Right renal cortex interstitium (tissue), 3 donors: ENCODE data around the gene LRRC2. TPM values are rescaled to one million over a fixed set of nuclear protein-coding genes. Genes with fewer than 3 reads are reported as not detected.
"Not testable (repeated sequence)": the region's sequence is repeated elsewhere in the genome, so short reads cannot be mapped to it uniquely, and the experiment has no call there.

ENCODE experiments used
- DNase-seq, 3 donors: peaks; one replicate each; pipeline ENCODE4 v3.0.0-alpha.2; 2013; ENCODE audit warnings: low read depth in 3 of 3, low spot score in 2 of 3
- polyA plus RNA-seq, 3 donors: library from polyadenylated mRNA; unstranded; fragments of 120-200 nt; gene quantifications; one replicate each; pipeline ENCODE4 v1.2.1, GENCODE V29; 2013; ENCODE audit not compliant: insufficient read length in 3 of 3

LRRC2 gene
- polyA plus RNA-seq, 3 donors = 2.0 to 2.4 (median 2.3) TPM

DNA sequence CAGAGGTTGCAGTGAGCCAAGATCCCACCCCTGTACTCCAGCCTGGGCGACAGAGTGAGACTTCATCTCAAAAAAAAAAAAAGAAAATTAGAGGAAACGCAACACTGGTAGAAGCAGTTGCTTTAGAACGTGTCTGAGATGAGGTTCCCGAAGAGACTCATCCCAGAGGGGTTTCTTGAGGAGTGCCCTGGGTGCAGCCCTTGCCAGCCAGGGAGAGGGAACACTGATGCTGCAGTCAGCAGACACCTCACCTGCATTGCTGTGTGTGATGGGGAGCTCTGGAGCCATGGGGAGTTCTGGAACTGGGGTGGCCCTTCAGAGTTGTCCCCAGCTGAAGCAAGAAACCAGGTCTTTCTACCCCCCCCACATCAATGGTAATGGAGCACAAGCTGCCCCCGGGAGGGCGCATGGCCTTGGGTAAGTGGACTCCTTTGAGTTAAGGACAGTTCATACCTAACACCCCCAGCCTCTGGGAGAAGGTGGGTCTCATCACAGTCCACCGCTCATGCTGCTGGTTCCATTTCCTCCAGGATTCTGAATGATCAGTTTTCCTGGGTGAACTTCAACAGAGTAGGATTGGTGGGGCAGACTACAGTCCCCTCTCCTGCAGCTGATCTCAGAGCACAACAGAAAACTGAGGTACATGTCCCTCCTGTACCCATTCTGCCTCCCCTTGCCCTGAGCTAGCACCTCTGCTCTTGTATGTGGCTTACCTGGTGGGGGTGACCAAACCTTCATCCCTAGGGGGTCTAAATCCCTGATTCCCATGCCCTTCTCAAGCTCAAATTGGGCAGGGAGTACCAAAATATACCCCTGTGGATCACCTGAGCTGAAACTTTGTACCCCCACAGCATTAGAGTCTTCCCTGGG lies 18.7 kb upstream of the LRRC2 start:
- no peak for DNase-seq

DNA sequence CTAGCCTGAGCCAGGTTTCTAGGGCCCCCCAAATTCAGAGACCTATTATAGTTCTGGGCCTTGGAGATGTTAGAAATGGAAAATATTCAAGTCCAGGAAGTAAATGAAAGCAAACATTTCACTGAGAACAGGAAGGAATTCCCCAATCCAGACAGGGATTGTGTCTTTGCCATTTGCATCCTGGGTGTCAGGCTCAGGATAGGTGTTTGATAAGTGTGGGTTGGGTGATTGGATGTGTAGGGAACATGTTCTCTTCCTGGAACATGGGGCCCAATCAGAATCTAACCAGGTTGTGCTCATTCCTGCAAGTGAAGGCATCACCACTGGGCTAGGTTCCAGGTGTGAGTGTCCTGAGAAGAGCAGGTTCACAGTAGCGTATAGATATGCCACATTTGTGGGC lies 14.6 kb upstream of the LRRC2 start:
- DNase-seq = no peak

DNA sequence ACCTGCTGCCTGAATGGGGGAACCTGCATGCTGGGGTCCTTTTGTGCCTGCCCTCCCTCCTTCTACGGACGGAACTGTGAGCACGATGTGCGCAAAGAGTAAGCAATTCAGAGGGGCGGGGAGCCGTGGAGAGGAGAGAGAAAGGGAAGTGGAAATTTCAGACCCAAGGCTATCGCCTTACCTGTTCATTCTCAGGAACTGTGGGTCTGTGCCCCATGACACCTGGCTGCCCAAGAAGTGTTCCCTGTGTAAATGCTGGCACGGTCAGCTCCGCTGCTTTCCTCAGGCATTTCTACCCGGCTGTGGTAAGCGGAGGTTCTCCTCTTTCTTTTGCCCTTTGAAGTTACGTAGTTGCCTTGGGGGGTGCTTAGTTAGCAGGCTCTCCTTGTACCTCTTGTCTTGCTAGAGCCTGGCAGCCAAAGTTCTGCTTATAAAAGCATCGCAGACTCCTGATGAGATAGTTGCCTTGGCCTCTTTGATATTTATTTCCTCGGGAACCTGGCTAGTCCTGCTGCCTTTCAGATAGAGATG lies 13.7 kb upstream of the LRRC2 start:
- DNase-seq = no peak

DNA sequence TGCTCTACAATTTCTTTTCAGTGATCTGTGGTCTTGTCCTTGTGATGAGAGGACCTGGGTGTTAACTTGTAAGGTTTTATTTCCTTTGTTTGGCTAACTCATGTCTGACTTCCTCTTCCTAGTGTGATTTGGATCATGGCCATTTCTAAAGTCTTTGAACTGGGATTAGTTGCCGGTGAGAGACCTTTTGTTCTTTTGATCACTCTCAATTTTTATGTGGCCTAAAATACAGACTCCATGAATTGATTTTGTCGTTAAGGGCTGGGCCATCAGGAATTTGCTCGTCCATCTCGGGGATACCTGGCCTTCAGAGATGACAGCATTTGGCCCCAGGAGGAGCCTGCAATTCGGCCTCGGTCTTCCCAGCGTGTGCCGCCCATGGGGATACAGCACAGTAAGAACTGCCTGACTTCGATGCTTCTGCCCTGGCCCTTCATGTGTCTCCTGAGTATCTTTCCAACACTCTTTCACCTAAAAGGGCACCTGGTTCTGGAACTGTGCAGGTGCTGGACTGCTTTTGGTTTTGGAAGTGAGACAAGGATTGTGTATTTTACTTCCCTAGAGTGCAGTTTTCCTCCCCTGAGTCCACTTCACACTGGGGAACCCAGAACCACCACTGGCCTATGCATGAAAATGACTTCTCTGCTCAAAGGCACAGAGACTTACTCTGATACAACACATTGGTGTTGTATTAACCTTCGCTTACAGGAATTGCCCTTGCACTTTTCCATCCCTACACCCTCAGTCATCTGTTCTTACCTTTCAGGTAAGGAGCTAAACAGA lies 13.1 kb upstream of the LRRC2 start:
- no peak for DNase-seq

DNA sequence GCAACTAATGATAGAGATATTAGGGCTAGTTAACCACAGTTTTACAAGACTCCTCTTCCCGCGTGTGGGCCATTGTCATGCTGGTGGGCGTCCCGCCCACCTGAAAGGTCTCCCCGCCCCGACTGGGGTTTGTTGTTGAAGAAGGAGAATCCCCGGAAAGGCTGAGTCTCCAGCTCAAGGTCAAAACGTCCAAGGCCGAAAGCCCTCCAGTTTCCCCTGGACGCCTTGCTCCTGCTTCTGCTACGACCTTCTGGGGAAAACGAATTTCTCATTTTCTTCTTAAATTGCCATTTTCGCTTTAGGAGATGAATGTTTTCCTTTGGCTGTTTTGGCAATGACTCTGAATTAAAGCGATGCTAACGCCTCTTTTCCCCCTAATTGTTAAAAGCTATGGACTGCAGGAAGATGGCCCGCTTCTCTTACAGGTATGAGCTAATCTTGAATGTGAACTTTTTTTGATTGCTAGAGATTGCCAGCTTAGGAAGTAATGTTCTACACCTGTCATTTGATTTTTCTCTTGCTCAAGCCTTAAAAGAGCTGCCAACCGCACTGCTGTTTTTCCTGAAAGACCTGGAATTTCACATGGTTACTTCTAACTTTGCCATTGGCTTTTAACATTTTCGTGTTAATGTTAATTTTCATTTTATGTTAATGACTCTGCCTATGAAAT lies 11.6 kb upstream of the LRRC2 start:
- not testable (repeated sequence) for DNase-seq

DNA sequence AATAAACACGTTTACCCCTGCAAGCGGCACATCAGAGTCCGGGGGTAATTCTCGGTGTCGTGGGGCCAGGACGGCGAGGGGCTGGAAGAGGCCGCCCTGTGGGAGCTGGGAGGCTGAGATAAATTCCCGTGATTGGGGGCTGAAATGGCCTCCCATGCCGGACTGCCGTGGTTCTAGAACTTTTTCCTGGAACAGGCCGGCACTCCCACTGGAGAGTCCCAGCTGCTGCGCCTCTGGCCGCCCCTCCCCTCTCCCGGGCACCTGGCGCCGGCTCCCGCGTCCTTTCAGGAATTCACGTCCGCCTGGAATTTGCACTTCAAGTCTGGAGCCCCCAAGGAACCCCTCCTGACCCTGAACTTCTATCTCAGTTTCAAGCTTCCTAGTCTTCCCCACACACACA lies 10.8 kb upstream of the LRRC2 start:
- DNase-seq = no peak

DNA sequence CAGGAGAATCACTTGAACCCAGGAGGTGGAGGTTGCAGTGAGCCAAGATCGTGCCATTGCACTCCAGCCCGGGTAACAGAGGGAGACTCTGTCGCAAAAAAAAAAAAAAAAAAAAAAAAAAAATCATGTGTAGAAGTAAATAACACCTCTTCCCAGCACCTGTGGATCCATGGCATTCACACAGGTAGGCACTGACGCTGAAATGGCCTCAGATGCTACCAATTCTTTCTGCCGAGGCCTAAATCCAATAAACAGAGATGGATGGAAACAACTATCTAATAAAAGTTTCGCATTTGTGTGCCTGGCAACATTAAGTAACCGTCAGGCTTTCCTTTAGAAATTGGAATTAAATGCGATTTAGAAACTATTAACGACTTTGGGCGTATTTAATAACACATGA lies 10.3 kb upstream of the LRRC2 start:
- DNase-seq = no peak

DNA sequence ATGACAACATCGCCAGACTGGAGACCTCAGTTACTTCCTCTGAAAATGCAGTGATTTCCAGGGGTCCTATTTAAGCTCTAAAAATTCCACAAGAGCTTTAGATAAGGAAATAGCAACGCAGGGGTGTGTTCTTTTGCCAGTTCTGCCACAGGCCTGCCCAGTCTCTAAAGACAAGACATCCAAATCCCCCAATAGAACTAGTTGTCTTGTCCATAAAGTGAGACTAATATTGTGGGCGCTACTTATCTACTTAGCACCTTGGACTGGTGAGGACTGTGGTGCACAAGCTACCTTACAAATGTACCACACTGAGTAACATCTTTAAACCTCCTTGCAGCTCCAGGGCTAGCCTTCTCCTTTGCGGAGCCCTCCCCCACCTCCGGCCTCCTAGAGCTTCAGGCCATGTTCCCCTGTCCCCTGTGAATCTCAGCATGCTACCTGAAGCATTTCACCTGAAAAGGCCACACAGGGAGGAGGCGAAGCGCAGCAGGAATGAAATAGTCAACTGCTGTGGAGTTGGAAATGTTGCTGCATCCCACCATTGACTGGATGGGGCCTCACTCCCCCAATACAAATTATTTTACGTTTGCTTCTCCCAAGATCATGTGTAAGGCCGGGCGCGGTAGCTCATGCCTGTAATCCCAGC lies 9.6 kb upstream of the LRRC2 start:
- DNase-seq = no peak

DNA sequence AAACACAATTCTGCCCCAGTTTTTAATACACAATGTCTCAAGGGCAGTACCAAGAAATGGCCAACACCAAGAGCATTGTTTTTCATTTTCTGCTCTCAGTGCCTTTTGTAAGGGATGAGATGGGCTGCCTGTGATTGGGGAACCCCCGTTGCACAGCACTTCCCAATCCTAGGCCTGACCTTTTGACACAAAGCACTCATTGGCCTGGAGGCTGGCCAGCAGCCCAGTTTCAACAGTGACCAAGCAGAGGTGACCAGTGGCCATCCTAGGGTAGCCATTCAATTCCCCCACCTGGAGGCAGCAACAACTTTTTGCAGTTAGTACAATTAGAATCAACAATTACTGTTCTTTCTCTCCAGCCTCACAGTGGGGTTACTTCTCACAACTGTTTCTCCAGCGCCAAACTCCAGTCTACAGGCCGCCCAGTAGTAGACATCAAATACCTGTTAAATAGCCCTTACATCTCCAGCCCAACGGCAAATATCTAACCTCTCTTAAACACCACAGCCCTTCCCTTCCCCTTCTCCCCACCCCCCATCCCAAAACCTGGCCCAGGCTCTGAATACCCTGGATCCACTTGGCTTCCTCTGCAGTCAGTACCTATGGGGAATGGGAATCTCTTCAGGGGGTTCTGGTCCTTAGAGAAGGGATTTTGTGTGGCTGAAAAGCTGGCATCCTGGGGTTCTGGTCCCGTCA lies 8.9 kb upstream of the LRRC2 start:
- DNase-seq = no peak

DNA sequence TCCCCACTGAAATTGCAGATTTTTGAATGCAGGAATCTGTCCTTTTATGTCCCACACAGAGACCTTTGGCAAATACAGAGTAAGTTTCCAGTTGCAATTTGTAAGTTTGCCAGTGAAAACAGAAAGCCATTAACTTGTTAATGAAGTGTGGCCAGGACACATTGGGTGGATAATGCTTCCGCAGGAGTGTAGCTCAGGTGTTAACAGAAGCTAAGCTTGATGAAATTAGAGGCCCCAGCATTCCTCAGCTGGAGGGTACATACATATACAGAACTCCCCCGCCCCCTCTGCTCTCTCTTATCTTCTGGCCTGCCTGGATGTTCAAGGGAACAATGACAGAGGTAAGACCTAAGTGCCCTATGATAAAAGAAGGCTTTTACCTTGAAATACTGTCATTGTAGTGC lies 8.1 kb upstream of the LRRC2 start:
- DNase-seq = no peak

DNA sequence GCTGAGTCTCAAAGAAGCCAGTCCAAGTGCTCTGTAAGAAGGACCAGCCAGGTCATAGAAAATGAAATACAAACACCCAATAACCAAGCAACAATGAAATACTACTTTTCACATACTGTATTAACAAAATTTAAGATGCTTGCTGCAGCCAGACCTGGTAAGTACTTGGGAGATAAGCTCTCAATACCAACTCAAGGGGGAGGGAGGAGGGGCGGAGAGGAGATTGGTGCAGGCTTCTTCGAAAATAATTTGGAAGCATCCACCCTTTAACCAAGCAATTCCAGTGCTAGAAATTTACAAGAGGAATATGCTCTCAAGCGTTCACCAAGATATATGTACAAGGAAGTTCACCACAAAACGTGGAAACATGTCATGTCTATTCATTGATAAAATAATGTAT lies 7.6 kb upstream of the LRRC2 start:
- DNase-seq = no peak

DNA sequence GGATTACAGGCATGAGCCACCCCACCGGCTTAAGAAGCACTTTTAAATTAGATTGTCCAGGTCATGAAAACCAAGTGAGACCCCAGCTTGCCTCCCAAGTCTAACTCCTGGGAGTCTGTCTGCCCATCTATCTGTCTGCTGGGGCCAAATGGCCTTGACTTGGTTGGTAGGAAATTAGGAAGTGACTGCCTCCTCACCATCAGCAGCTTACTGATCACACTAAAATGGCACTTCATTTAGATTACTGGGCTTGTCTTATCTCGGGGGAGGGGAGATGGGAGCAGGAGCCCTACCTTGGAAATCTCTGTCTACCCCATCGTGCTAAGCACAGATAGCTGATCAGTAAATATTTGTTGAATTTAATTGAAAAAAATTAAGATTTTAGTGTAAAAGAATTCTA lies 5.6 kb upstream of the LRRC2 start:
- no peak for DNase-seq

DNA sequence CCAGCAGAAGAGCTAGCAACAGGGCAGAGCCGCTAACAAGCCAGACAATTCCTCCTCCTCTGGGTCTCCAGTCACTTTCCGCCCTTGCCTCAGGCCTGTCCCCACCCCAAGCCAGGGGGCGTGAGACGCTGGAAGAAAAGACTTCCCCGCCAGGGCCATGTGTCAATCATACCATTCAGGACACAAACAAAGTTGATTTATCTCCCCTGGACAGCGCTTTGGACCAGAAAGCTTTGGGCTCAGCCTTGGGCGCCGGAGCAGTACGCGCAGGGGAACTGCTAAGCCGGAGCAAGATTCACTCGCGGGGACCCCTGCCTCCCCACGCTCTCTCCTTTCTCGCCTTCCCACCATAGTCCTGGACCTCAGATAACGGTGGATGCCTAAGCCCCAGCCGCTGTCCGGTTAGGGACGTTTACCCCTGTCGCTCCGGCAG lies 479 bp downstream of the LRRC2 start:
- no peak for DNase-seq

DNA sequence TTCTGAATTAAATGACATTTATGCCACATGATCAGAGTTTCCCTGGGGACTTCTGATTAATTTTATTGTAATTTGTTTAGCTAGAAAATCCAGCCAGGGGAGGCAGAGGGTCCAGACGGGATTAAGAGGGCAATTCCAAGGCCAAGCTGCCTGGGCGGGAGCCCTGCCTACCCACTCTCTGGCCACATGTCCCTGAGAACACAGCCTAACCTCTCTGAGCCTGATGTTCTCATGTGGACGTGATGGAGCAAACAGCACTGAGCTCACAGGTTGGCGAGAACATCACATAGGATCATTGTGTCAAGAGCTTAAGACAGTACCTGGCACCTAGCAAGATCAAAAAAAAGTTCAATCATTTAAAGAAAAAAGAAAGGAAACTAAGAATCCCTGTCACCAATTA lies 1.0 kb downstream of the LRRC2 start:
- no peak for DNase-seq

DNA sequence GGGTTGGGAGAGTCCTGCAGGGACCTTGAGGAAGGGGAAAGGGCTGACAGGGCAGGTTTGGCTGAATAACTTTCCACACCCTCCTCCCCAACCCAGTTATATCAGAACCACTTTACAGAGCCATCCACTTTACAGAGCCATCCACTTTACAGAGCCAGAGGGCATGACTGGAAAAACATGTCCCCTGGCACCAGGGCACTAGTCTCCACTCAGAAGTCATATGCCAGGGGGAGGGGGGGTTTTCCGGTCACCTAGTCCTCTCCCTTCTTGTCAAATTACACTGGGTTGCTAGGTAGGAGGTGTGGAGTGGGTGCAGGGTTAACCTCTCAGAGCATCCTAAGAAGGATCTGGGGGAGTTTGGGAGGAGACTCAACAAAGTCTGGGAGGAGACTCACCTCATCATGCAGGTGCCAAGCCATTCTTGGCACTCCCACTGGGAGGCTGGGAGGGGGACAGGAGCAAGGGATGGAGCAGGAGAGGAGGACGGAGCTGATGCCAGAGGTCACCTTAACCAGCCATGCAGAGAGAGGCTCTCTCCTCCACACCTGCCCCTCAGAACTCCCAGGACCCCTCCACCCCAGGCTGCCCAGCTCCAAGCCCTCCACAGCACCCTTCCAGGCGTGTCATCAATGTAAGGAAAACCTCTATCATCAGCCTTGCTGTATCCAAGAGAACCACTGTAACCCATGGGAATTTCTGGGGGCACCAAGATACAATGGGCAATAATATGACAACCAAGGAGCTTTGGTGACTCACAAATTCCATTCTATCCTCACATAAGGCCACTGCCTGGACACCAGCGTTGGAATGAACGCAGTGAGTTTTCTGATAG lies 1.7 kb downstream of the LRRC2 start:
- DNase-seq = no peak

DNA sequence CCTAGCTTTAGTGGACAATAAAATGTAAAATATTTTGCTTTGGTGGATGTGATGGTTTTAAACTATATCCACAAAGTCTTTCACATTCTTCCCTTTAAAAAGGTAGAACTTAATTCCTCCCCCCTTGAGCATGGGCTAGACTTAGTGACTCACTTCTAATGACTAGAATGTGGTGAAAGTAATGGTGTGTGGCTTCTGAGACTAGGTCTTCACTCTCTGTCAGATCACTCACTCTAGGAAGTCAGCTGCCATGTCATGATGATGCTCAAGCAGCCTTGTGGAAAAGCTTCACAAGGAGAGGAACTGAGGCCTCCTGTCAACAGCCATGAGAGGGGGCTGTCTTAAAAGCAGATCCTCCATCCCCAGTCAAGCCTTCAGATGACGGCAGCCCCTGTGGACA lies 4.2 kb downstream of the LRRC2 start:
- no peak for DNase-seq

DNA sequence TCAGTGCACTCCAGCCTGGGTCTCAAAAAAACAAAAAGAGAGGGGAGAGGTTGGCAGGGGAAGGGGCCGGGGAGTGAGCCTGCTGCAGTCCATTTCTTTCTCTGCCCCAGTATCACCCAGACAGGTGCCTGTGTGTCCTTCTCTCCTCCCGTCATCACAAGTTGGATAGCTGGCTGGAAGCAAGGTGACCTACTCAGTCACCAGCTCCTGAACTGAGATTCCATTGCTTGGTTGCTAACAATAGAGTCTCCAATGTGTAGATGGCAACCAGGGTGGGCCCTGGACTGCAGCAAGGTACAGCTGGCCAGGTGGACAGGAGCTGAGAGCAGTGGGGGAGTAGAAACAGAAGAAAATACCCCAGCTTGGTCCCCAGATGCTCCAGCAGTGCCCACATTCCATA lies 4.6 kb downstream of the LRRC2 start:
- DNase-seq = no peak

DNA sequence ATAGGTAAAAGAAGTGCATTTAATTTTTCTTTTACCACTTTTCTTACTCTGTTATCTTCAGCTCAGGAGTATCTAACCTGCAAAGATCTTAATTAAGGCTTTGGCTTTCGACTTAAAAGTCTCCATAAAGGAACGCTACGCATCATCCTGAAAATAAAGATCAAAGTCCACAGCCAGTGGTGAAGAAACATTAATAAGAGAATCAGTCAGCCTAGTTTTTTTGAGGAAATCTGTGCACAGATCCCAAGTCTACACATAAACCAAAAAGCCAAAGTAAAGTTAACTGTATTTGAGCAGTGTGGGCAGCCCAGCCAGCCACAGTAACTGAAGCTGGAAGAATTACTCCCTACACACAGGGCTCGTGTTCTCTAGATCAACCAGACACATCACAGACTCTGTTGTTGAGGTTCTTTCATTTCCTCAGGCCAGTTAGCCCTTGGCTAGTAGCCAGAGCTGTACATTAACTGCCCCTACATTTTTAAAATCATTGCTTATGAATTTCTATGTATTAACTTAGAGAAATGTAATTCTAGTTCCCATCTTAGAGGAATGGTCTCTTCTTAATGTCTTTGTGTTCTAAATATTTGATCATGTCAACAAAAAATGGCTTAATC lies 6.9 kb downstream of the LRRC2 start:
- no peak for DNase-seq
